Measurements from ENCODE around the gene ABHD16A.

DNA sequence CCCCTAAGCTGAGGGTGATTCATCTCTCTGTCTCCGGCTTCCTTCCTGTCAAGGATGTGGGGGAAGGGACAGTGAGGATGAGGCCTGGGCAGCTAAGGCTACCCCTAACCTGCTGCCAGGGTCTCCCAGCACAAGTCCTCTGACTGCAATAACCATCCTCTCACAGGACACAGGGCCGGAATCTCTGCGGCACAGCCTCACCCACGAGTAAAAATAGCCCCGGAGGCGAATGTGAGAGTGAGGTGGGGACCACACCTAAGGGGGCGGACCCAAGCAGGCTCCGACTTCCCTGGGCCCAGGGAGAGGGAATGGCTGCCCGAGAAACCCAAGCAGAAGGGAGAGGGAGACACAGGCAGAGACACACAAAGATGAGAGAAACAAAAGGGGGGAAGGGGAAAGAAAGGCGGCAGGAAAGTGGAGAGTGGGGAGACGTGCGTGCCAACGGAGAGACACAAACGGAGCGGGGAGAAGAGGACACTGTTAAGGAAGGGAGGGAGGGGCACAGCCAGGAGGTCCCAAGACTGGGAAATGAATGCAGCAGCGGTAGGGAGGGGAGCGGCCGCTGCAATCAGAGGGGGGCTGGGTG, 31.8 kb upstream of the ABHD16A start:
- TF ChIP-seq, protein P1, sequence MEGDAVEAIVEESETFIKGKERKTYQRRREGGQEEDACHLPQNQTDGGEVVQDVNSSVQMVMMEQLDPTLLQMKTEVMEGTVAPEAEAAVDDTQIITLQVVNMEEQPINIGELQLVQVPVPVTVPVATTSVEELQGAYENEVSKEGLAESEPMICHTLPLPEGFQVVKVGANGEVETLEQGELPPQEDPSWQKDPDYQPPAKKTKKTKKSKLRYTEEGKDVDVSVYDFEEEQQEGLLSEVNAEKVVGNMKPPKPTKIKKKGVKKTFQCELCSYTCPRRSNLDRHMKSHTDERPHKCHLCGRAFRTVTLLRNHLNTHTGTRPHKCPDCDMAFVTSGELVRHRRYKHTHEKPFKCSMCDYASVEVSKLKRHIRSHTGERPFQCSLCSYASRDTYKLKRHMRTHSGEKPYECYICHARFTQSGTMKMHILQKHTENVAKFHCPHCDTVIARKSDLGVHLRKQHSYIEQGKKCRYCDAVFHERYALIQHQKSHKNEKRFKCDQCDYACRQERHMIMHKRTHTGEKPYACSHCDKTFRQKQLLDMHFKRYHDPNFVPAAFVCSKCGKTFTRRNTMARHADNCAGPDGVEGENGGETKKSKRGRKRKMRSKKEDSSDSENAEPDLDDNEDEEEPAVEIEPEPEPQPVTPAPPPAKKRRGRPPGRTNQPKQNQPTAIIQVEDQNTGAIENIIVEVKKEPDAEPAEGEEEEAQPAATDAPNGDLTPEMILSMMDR (IDR thresholded peaks at IDR 0.05) = no peak
- TF ChIP-seq CBX8 (IDR thresholded peaks at IDR 0.05) = no peak
- TF ChIP-seq MAZ (IDR thresholded peaks at IDR 0.05; ENCODE audit: borderline replicate concordance, low read depth, low read length) = no peak
- TF ChIP-seq BHLHE40 (IDR thresholded peaks at IDR 0.05; ENCODE audit: low read depth, low read length) = no peak

Data from A549 (cell line).